SK-N-MC (cell line): ENCODE measurements around the gene TMEM218.

ENCODE experiments used
- DNase-seq: peaks from one replicate; pipeline ENCODE4 v3.0.0-alpha.2; 2011; ENCODE audit warnings: low read depth, low spot score
- H3K27ac ChIP-seq: fragments of 200-600 bp; sonication (generic); 2 replicates; pipeline ENCODE4 v1.5.1; 2016; ENCODE audit warnings: mixed run types
- H3K36me3 ChIP-seq: fragments of 200-600 bp; sonication (generic); 2 replicates; pipeline ENCODE4 v1.6.1; 2017; ENCODE audit warnings: antibody characterized with exemption, low read length, mixed read lengths; ENCODE audit not compliant: insufficient read depth
- H3K4me3 ChIP-seq: fragments of 200-600 bp; sonication (generic); 2 replicates; pipeline ENCODE4 v1.5.1; 2016
- H3K9ac ChIP-seq: fragments of 200-600 bp; sonication (generic); 2 replicates; pipeline ENCODE4 v1.8.0; 2017; ENCODE audit warnings: mixed run types, mixed read lengths; ENCODE audit not compliant: insufficient read length
- H3K9me3 ChIP-seq: fragments of 200-600 bp; sonication (generic); 2 replicates; pipeline ENCODE4 v1.6.1; 2017; ENCODE audit warnings: low read depth, mild to moderate bottlenecking, antibody characterized with exemption, low read length, moderate library complexity, mixed read lengths
- EZH2 ChIP-seq: fragments of 200-600 bp; sonication (generic); IDR thresholded peaks from one replicate; pipeline ENCODE4 v1.6.1; 2017; ENCODE audit warnings: antibody characterized with exemption
- FOXP2 ChIP-seq: optimal IDR thresholded peaks from 2 replicates; pipeline ENCODE3; 2011; ENCODE audit warnings: mild to moderate bottlenecking, moderate library complexity; ENCODE audit not compliant: insufficient read depth; ENCODE audit errors: extremely low read length, control extremely low read depth
- POLR2AphosphoS5 ChIP-seq: IDR thresholded peaks from 2 replicates; pipeline ENCODE4 v1.6.1; 2012; ENCODE audit warnings: mild to moderate bottlenecking, low read depth, low read length, borderline replicate concordance

TMEM218 gene

GRCh38 chr11:125111343-125112207, at the start of gene TMEM218:
TMEM218 (minus strand) TSS chr11:125111626; CDS start chr11:125102241, 9,385 bp downstream.
- Histone ChIP-seq H3K36me3 (no peaks in the 10 kb centered on the region), H3K9me3 (no peaks in the 10 kb centered on the region), H3K4me3 (peak within 1 kb of the TSS; percentile 82), H3K9ac (peak within 1 kb of the TSS; percentile 61), H3K27ac (no peak within 1 kb of the TSS)
- DNase-seq, result peak; percentile 70
- peak; percentile 53 for TF ChIP-seq POLR2AphosphoS5
- TF ChIP-seq FOXP2, result no peak

GRCh38 chr11:125157953-125158680, 46.7 kb upstream of the TMEM218 start:
- TF ChIP-seq FOXP2, result no peak
- no peak for TF ChIP-seq EZH2
- TF ChIP-seq POLR2AphosphoS5, result no peak
- no peaks in the 10 kb centered on the region for H3K9me3 ChIP-seq
- no peak overlapping the region for H3K4me3 ChIP-seq
- H3K9ac ChIP-seq, result no peak overlapping the region
- no peak for DNase-seq
- H3K27ac ChIP-seq, result no peak overlapping the region
- no peaks in the 10 kb centered on the region for H3K36me3 ChIP-seq

- no peaks in the 10 kb centered on the region for H3K9me3 ChIP-seq
- no peak for DNase-seq
- H3K4me3 ChIP-seq, result no peak overlapping the region
- no peak overlapping the region for H3K9ac ChIP-seq
- TF ChIP-seq FOXP2, result no peak
- no peaks in the 10 kb centered on the region for H3K36me3 ChIP-seq
- H3K27ac ChIP-seq, result peak overlapping the region; percentile 39; the same call in 1 of the 2 replicates
Observed at GRCh38 chr11:125157118-125157733, 45.8 kb upstream of the TMEM218 start.

- no peak overlapping the region for H3K27ac ChIP-seq
- no peak overlapping the region for H3K4me3 ChIP-seq
- DNase-seq, result no peak
- no peak overlapping the region for H3K9ac ChIP-seq
- TF ChIP-seq POLR2AphosphoS5 (no peak), FOXP2 (no peak)
- no peaks in the 10 kb centered on the region for H3K36me3 ChIP-seq
- H3K9me3 ChIP-seq, result no peaks in the 10 kb centered on the region
Observed at GRCh38 chr11:125156346-125157117, 45.1 kb upstream of the TMEM218 start.

GRCh38 chr11:125155767-125156166, 44.3 kb upstream of the TMEM218 start:
- no peak for DNase-seq
- TF ChIP-seq FOXP2 (no peak), EZH2 (no peak), POLR2AphosphoS5 (no peak)
- Histone ChIP-seq H3K36me3 (no peaks in the 10 kb centered on the region), H3K27ac (no peak overlapping the region), H3K4me3 (no peak overlapping the region), H3K9ac (no peak overlapping the region), H3K9me3 (no peaks in the 10 kb centered on the region)

GRCh38 chr11:125155100-125155444, 43.6 kb upstream of the TMEM218 start:
- TF ChIP-seq EZH2 (no peak), POLR2AphosphoS5 (no peak), FOXP2 (no peak)
- no peak overlapping the region for H3K4me3 ChIP-seq
- DNase-seq, result no peak
- H3K9me3 ChIP-seq, result no peaks in the 10 kb centered on the region
- H3K27ac ChIP-seq, result no peak overlapping the region
- H3K36me3 ChIP-seq, result no peaks in the 10 kb centered on the region
- H3K9ac ChIP-seq, result no peak overlapping the region

GRCh38 chr11:125154378-125155099, 43.1 kb upstream of the TMEM218 start:
- DNase-seq, result no peak

More at GRCh38 chr11:125154378-125155099, 43.1 kb upstream of the TMEM218 start:
- no peaks in the 10 kb centered on the region for H3K9me3 ChIP-seq
- no peaks in the 10 kb centered on the region for H3K36me3 ChIP-seq
- H3K4me3 ChIP-seq, result no peak overlapping the region
- TF ChIP-seq FOXP2, result no peak
- H3K9ac ChIP-seq, result no peak overlapping the region
- H3K27ac ChIP-seq, result no peak overlapping the region
